Gastroesophageal sphincter (tissue), 4 donors: ENCODE data around the gene MRPS22. TPM values are rescaled to one million over a fixed set of nuclear protein-coding genes. Genes with fewer than 3 reads are reported as not detected.

Experiments
- ATAC-seq: fragments of 150-250 bp; one replicate; pipeline ENCODE4 v1.9.1; 2016; ENCODE audit warnings: mild to moderate bottlenecking, moderate library complexity
- H3K27ac ChIP-seq, 4 donors: fragments of 200-600 bp; sonication (generic) in 3 of 4; 1 replicate in 3 of 4; 2 replicates in 1 of 4; pipeline ENCODE4 v1.5.1; 2016 to 2019
- H3K27me3 ChIP-seq: fragments of 200-600 bp; sonication (generic); one replicate; pipeline ENCODE4 v1.5.1; 2019
- H3K36me3 ChIP-seq, 2 donors: fragments of 200-600 bp; sonication (generic); one replicate each; pipeline ENCODE4 v1.5.1; 2019; ENCODE audit warnings: control low read depth in 1 of 2
- H3K4me1 ChIP-seq, 3 donors: fragments of 200-600 bp; sonication (generic); 1 replicate in 2 of 3; 2 replicates in 1 of 3; pipeline ENCODE4 v1.5.1; 2016 to 2019; ENCODE audit warnings: control low read depth in 2 of 3
- H3K4me3 ChIP-seq, 2 donors: fragments of 200-600 bp; sonication (generic); one replicate each; pipeline ENCODE4 v1.5.1; 2019; ENCODE audit warnings: mild to moderate bottlenecking in 1 of 2, moderate library complexity in 1 of 2
- H3K9me3 ChIP-seq, 3 donors: fragments of 200-600 bp; sonication (generic); one replicate each; pipeline ENCODE4 v1.5.1; 2017 to 2019; ENCODE audit warnings: control low read depth in 2 of 3
- EP300 ChIP-seq: sonication (generic); formaldehyde crosslinking; IDR thresholded peaks from one replicate; pipeline ENCODE4 v1.6.1; 2017; ENCODE audit warnings: antibody characterized with exemption, mild to moderate bottlenecking
- POLR2A ChIP-seq, 2 donors: fragments of 450-650 bp; IDR thresholded peaks; one replicate each; pipeline ENCODE4 v1.6.1; 2017; ENCODE audit warnings: antibody characterized with exemption in 2 of 2, mild to moderate bottlenecking in 2 of 2, moderate library complexity in 1 of 2
- POLR2AphosphoS5 ChIP-seq: sonication (generic); formaldehyde crosslinking; IDR thresholded peaks from one replicate; pipeline ENCODE4 v1.6.1; 2017; ENCODE audit warnings: antibody characterized with exemption
- WGBS, 2 donors: methylation state at CpG; one replicate each; pipeline ENCODE4 v1.1.5; 2018; ENCODE audit warnings: low coverage in 1 of 2; 5-methylcytosine and 5-hydroxymethylcytosine counted together
- total RNA-seq, 4 donors: library from RNA; depleted of rRNA; stranded (reverse); fragments of >200 nt; gene quantifications; one replicate each; pipeline ENCODE4 v1.1.0, GENCODE V29; 2016
- TF ChIP-seq, protein P1 (sequence below), 4 experiments: fragments of 200-600 bp in 2 of 4; fragments of 450-650 bp in 2 of 4; sonication (generic) in 1 of 4; IDR thresholded peaks; one replicate each; pipeline ENCODE4 v1.5.1; 2017 to 2019; ENCODE audit warnings: antibody characterized with exemption in 4 of 4, mild to moderate bottlenecking in 2 of 4, moderate library complexity in 2 of 4

Gene MRPS22
- total RNA-seq, 4 donors from 2014 or later: 52.6 to 68.8 (median 56.6) TPM

DNA sequence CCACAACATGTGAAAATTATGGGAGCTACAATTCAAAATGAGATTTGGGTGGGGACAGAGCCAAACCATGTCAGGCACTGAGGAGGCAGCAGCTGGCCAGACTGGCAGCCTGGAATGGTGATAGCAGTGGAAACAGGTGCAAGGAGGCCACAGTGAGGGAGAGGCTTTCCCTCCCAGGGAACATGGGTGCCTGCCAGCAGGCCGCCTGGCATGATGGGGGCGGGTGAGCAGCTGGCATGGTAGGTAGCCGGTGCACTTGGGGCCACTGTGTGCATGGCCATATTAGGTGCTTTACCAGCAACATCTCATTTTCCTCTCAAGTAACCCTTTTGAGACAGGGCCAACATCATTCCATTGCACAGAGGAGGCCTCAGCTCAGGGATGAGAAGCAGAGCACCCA is 18.3 kb upstream of the MRPS22 start:
- no peak for ATAC-seq
- Histone ChIP-seq H3K9me3 (no peaks in the 10 kb centered on the region), H3K36me3 (no peaks in the 10 kb centered on the region), H3K27me3 (peaks cover 35% of the 10 kb centered on the region), H3K4me3 (no peak overlapping the region), H3K27ac (no peak overlapping the region), H3K4me1 (peaks cover 0 to 8% (median 0%) of the 10 kb centered on the region in 3 donors)
- TF ChIP-seq, protein P1, sequence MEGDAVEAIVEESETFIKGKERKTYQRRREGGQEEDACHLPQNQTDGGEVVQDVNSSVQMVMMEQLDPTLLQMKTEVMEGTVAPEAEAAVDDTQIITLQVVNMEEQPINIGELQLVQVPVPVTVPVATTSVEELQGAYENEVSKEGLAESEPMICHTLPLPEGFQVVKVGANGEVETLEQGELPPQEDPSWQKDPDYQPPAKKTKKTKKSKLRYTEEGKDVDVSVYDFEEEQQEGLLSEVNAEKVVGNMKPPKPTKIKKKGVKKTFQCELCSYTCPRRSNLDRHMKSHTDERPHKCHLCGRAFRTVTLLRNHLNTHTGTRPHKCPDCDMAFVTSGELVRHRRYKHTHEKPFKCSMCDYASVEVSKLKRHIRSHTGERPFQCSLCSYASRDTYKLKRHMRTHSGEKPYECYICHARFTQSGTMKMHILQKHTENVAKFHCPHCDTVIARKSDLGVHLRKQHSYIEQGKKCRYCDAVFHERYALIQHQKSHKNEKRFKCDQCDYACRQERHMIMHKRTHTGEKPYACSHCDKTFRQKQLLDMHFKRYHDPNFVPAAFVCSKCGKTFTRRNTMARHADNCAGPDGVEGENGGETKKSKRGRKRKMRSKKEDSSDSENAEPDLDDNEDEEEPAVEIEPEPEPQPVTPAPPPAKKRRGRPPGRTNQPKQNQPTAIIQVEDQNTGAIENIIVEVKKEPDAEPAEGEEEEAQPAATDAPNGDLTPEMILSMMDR (IDR thresholded peaks at IDR 0.05): no peak
- no peak for TF ChIP-seq POLR2A (IDR thresholded peaks at IDR 0.05)
- no peak for TF ChIP-seq EP300
- no peak for TF ChIP-seq POLR2AphosphoS5
- WGBS, 2 donors: 100% methylated on average over 1 of the region's 3 CpGs; no CpG with 5 or more reads in 1 of the 2 donors

GRCh38 chr3:139326131-139326530 is 17.7 kb upstream of the MRPS22 start:
- TF ChIP-seq, protein P1 (IDR thresholded peaks at IDR 0.05): no peak
- H3K27me3 ChIP-seq: peaks cover 41% of the 10 kb centered on the region
- no peak for ATAC-seq
- WGBS, 2 donors: 84 to 88% methylated on average over 5 of the region's 5 CpGs
- H3K4me1 ChIP-seq: peaks cover 0 to 8% (median 0%) of the 10 kb centered on the region in 3 donors
- no peaks in the 10 kb centered on the region for H3K36me3 ChIP-seq
- no peak overlapping the region for H3K4me3 ChIP-seq
- H3K27ac ChIP-seq: no peak overlapping the region
- no peaks in the 10 kb centered on the region for H3K9me3 ChIP-seq

DNA sequence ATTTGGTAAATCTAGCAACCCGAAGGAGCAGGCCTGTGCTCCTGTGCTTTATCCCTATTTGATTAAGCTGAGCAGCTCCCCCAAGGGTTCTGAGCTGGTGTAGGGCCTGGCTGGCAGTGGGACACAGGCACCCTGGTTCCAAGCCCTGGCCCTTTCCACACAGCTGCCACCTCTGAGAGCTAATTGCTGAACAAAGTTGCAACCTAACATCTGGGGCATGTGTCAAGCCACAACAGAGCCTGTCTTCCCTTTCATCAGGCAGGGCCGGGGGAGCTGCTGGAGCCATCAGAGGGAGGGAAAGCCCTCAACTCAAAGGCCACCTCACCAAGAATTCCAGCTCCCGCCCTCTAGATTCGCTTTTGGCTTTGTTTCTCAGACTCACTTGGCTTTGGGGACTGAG is 17.1 kb upstream of the MRPS22 start:
- Histone ChIP-seq H3K4me3 (no peak overlapping the region), H3K9me3 (no peaks in the 10 kb centered on the region), H3K27ac (no peak overlapping the region), H3K36me3 (no peaks in the 10 kb centered on the region), H3K4me1 (peaks cover 0 to 8% (median 0%) of the 10 kb centered on the region in 3 donors), H3K27me3 (peaks cover 44% of the 10 kb centered on the region)
- no peak for TF ChIP-seq POLR2A (IDR thresholded peaks at IDR 0.05)
- TF ChIP-seq POLR2AphosphoS5: no peak
- TF ChIP-seq EP300: no peak
- TF ChIP-seq, protein P1 (IDR thresholded peaks at IDR 0.05): no peak
- 71 to 84% methylated on average over 3 to 4 of the region's 4 CpGs for WGBS, 2 donors
- no peak for ATAC-seq

DNA sequence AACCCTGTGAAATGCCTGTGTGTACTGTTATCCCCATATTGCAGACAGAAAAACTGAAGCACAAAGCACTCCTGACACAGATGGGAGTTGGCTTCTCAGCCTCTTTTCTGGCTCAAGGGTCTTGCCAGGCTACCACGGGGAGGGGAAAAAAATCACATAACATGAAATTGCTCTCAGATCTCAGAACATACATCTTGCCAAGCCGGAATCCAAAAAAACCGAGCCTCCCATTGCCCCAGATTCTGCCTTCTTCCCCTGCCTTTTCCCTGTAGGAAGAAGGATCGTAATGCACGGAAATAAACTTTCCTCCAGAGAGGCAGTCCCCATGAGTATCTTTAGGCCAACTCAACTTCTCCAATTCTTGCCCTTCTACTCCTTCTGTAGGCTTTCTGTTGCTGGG is 16.6 kb upstream of the MRPS22 start:
- H3K36me3 ChIP-seq: no peaks in the 10 kb centered on the region
- WGBS, 2 donors: 81 to 94% methylated on average over 3 to 5 of the region's 5 CpGs
- H3K27ac ChIP-seq: no peak overlapping the region
- H3K27me3 ChIP-seq: peaks cover 47% of the 10 kb centered on the region
- TF ChIP-seq, protein P1 (IDR thresholded peaks at IDR 0.05): no peak
- TF ChIP-seq EP300 (no peak), POLR2AphosphoS5 (no peak), POLR2A (IDR thresholded peaks at IDR 0.05) (no peak)
- H3K9me3 ChIP-seq: no peaks in the 10 kb centered on the region
- H3K4me3 ChIP-seq: no peak overlapping the region
- no peak for ATAC-seq
- H3K4me1 ChIP-seq: peaks cover 0 to 8% (median 0%) of the 10 kb centered on the region in 3 donors

GRCh38 chr3:139327861-139328260 is 16.0 kb upstream of the MRPS22 start:
- Histone ChIP-seq H3K36me3 (no peaks in the 10 kb centered on the region), H3K27me3 (peaks cover 46% of the 10 kb centered on the region), H3K27ac (no peak overlapping the region), H3K9me3 (no peaks in the 10 kb centered on the region), H3K4me1 (peaks cover 0 to 8% (median 0%) of the 10 kb centered on the region in 3 donors), H3K4me3 (no peak overlapping the region)
- no peak for ATAC-seq
- no CpG with 5 or more reads among the region's 8 CpGs for WGBS, 2 donors
- TF ChIP-seq EP300 (no peak), POLR2A (IDR thresholded peaks at IDR 0.05) (no peak), POLR2AphosphoS5 (no peak)
- TF ChIP-seq, protein P1 (IDR thresholded peaks at IDR 0.05): no peak
